HepG2 (cell line): ENCODE results near the gene MMP24OS. TPM values are rescaled to one million over a fixed set of nuclear protein-coding genes. Genes with fewer than 3 reads are reported as not detected.

Source experiments
- ATF7-NPFF ChIP-seq: sonication (generic); formaldehyde crosslinking; IDR thresholded peaks from 2 replicates; pipeline ENCODE4 v1.8.1; 2023; ENCODE audit warnings: mild to moderate bottlenecking, low read depth, missing genetic modification reagents, moderate library complexity
- ATRX ChIP-seq: sonication (generic); formaldehyde crosslinking; IDR thresholded peaks from 2 replicates; pipeline ENCODE4 v1.4.0; 2020; ENCODE audit warnings: missing genetic modification reagents, borderline replicate concordance
- CREB1 ChIP-seq, 2 experiments: fragments of 450-650 bp in 1 of 2; IDR thresholded peaks; 2 replicates each; pipeline ENCODE4 v1.6.1; 2016 to 2017; ENCODE audit warnings: control low read depth in 1 of 2, mild to moderate bottlenecking in 1 of 2, missing compliant biosample characterization in 1 of 2, missing genetic modification characterization in 1 of 2
- EED ChIP-seq: sonication (generic); formaldehyde crosslinking; IDR thresholded peaks from 2 replicates; pipeline ENCODE4 v1.5.0; 2020; ENCODE audit warnings: mild to moderate bottlenecking, missing genetic modification reagents
- JUNB ChIP-seq: sonication (generic); formaldehyde crosslinking; IDR thresholded peaks from 2 replicates; pipeline ENCODE4 v1.8.0; 2022; ENCODE audit warnings: missing genetic modification reagents, mild to moderate bottlenecking, borderline replicate concordance
- MTA1 ChIP-seq: sonication (generic); formaldehyde crosslinking; IDR thresholded peaks from 2 replicates; pipeline ENCODE4 v1.4.0; 2020; ENCODE audit warnings: missing genetic modification reagents, mild to moderate bottlenecking, borderline replicate concordance
- RBM39 ChIP-seq: fragments of 200-400 bp; formaldehyde crosslinking; IDR thresholded peaks from one replicate; pipeline ENCODE4 v1.6.1; 2018; ENCODE audit warnings: antibody characterized with exemption, mild to moderate bottlenecking, low read depth, low read length; ENCODE audit not compliant: poor library complexity, severe bottlenecking
- RFX3 ChIP-seq: IDR thresholded peaks from 2 replicates; pipeline ENCODE4 v1.6.1; 2016; ENCODE audit warnings: missing biosample characterization, missing genetic modification reagents
- TOPORS ChIP-seq: sonication (generic); formaldehyde crosslinking; IDR thresholded peaks from 2 replicates; pipeline ENCODE4 v1.8.0; 2023; ENCODE audit warnings: mild to moderate bottlenecking, missing genetic modification reagents
- XRCC5 ChIP-seq: fragments of 200-400 bp; formaldehyde crosslinking; optimal IDR thresholded peaks from 2 replicates; pipeline ENCODE3; 2017; ENCODE audit warnings: mild to moderate bottlenecking, low read length
- YEATS4 ChIP-seq: sonication (generic); formaldehyde crosslinking; IDR thresholded peaks from 2 replicates; pipeline ENCODE4 v1.4.0; 2020; ENCODE audit warnings: missing genetic modification reagents, borderline replicate concordance
- ZMAT3 ChIP-seq: sonication (generic); formaldehyde crosslinking; conservative IDR thresholded peaks from 2 replicates; pipeline ENCODE4 v1.7.0; 2021; ENCODE audit warnings: missing genetic modification reagents
- ZNF256 ChIP-seq: sonication (generic); formaldehyde crosslinking; conservative IDR thresholded peaks from 2 replicates; pipeline ENCODE4 v1.4.0; 2020; ENCODE audit warnings: missing genetic modification reagents
- ZNF672 ChIP-seq: sonication (generic); formaldehyde crosslinking; IDR thresholded peaks from 2 replicates; pipeline ENCODE4 v1.8.1; 2022; ENCODE audit warnings: missing genetic modification reagents
- ZNF674 ChIP-seq: sonication (generic); formaldehyde crosslinking; IDR thresholded peaks from 2 replicates; pipeline ENCODE4 v1.5.0; 2020; ENCODE audit warnings: low read depth, mild to moderate bottlenecking, missing genetic modification reagents
- ZNF678 ChIP-seq: sonication (generic); formaldehyde crosslinking; IDR thresholded peaks from 2 replicates; pipeline ENCODE4 v1.4.0; 2020; ENCODE audit warnings: mild to moderate bottlenecking, missing genetic modification reagents
- ZNF724P ChIP-seq: sonication (generic); formaldehyde crosslinking; IDR thresholded peaks from 2 replicates; pipeline ENCODE4 v1.8.0; 2022; ENCODE audit warnings: missing genetic modification reagents, borderline replicate concordance
- polyA plus RNA-seq, 8 experiments: library from polyadenylated mRNA; depleted of rRNA in 3 of 8; stranded (reverse) in 7 of 8; unstranded in 1 of 8; fragments of >200 nt; fragmentation: Illumina TruSeq in 4 of 8; extraction: Trizol in 4 of 8; gene quantifications; 2 replicates each; pipeline versions ENCODE4 v1.2.1 to v1.2.3, GENCODE V29; 2011 to 2016; ENCODE audit warnings: low read depth in 4 of 8, missing spikeins in 1 of 8, mixed read lengths in 1 of 8; ENCODE audit not compliant: insufficient read depth in 1 of 8
- total RNA-seq, 5 experiments: library from RNA; depleted of rRNA; stranded (reverse); fragments of >200 nt; fragmentation: Illumina TruSeq; extraction: Trizol; gene quantifications; 2 replicates each; pipeline ENCODE4 v1.2.3, GENCODE V29; 2016; ENCODE audit warnings: low read depth in 1 of 5
- TF ChIP-seq, protein P1 (sequence below): sonication (generic); IDR thresholded peaks from 2 replicates; pipeline ENCODE4 v1.6.1; 2016; ENCODE audit warnings: low read depth, borderline replicate concordance
- TF ChIP-seq, protein P2 (sequence below): sonication (generic); formaldehyde crosslinking; IDR thresholded peaks from 2 replicates; pipeline ENCODE4 v1.4.0; 2020; ENCODE audit warnings: mild to moderate bottlenecking, missing genetic modification reagents
- TF ChIP-seq, protein P3 (sequence below): sonication (generic); formaldehyde crosslinking; IDR thresholded peaks from 2 replicates; pipeline ENCODE4 v1.9.0; 2022; ENCODE audit warnings: low read depth, missing genetic modification reagents
- TF ChIP-seq, protein P4 (sequence below): sonication (generic); formaldehyde crosslinking; IDR thresholded peaks from 2 replicates; pipeline ENCODE4 v1.5.0; 2020; ENCODE audit warnings: missing genetic modification reagents

MMP24OS gene
- total and polyA plus RNA-seq, 2 of the 13 experiments (the other 11 are each of a cell fraction or from before 2014, with no cell fraction given): 6.0 to 8.5 TPM

DNA sequence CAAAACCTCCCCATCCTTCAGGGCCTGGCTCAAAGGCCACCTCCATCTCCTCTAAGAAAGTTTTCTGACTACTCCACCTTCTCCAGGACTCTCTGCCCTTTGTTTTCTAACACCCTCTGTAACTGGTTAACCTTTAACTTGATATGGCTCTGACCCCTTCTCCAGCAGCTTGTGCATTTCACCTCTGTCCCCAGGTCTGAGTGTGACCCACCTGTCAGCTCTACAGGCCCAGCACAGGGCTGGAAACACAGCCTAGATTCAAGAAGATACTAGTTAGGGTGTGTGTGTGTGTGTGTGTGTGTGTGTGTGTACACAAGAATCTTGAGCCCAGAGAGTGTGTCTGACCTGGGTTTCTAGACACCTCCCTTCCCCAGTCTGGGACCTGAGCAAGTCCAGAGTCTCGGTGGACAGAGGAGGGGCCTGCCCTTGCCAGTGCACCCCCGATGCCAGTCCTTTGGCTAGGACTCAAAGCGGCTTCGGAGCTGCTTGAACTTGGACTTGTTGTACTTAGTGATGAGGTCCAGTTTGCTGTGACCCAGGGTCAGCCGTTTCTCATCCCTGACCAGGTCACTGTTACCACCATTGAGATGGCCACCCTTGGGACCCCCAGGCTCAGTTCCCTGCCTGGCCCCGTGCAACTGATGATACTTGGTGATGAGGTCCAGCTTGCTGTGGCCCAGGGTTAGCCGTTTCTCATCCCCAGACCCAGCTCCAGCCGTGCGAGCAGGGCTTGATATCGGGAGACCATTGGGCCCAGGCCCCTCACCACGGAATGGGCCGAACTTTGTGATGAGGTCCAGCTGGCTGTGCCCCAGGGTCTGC, 8.4 kb upstream of the MMP24OS start (continued):
- no peak for TF ChIP-seq YEATS4 (CRISPR knock-in tag)
- TF ChIP-seq CREB1 (IDR thresholded peaks at IDR 0.05): no peak
- no peak for TF ChIP-seq CREB1 (CRISPR knock-in tag; IDR thresholded peaks at IDR 0.05)
- TF ChIP-seq, protein P1, sequence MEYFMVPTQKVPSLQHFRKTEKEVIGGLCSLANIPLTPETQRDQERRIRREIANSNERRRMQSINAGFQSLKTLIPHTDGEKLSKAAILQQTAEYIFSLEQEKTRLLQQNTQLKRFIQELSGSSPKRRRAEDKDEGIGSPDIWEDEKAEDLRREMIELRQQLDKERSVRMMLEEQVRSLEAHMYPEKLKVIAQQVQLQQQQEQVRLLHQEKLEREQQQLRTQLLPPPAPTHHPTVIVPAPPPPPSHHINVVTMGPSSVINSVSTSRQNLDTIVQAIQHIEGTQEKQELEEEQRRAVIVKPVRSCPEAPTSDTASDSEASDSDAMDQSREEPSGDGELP: peak; percentile 42; the same call in 1 of the 2 replicates
- no peak for TF ChIP-seq ATRX (CRISPR knock-in tag)
- TF ChIP-seq, protein P2, sequence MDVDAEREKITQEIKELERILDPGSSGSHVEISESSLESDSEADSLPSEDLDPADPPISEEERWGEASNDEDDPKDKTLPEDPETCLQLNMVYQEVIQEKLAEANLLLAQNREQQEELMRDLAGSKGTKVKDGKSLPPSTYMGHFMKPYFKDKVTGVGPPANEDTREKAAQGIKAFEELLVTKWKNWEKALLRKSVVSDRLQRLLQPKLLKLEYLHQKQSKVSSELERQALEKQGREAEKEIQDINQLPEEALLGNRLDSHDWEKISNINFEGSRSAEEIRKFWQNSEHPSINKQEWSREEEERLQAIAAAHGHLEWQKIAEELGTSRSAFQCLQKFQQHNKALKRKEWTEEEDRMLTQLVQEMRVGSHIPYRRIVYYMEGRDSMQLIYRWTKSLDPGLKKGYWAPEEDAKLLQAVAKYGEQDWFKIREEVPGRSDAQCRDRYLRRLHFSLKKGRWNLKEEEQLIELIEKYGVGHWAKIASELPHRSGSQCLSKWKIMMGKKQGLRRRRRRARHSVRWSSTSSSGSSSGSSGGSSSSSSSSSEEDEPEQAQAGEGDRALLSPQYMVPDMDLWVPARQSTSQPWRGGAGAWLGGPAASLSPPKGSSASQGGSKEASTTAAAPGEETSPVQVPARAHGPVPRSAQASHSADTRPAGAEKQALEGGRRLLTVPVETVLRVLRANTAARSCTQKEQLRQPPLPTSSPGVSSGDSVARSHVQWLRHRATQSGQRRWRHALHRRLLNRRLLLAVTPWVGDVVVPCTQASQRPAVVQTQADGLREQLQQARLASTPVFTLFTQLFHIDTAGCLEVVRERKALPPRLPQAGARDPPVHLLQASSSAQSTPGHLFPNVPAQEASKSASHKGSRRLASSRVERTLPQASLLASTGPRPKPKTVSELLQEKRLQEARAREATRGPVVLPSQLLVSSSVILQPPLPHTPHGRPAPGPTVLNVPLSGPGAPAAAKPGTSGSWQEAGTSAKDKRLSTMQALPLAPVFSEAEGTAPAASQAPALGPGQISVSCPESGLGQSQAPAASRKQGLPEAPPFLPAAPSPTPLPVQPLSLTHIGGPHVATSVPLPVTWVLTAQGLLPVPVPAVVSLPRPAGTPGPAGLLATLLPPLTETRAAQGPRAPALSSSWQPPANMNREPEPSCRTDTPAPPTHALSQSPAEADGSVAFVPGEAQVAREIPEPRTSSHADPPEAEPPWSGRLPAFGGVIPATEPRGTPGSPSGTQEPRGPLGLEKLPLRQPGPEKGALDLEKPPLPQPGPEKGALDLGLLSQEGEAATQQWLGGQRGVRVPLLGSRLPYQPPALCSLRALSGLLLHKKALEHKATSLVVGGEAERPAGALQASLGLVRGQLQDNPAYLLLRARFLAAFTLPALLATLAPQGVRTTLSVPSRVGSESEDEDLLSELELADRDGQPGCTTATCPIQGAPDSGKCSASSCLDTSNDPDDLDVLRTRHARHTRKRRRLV (CRISPR knock-in tag): no peak
- no peak for TF ChIP-seq EED (CRISPR knock-in tag)
- TF ChIP-seq XRCC5: peak; percentile 50
- TF ChIP-seq, protein P3, sequence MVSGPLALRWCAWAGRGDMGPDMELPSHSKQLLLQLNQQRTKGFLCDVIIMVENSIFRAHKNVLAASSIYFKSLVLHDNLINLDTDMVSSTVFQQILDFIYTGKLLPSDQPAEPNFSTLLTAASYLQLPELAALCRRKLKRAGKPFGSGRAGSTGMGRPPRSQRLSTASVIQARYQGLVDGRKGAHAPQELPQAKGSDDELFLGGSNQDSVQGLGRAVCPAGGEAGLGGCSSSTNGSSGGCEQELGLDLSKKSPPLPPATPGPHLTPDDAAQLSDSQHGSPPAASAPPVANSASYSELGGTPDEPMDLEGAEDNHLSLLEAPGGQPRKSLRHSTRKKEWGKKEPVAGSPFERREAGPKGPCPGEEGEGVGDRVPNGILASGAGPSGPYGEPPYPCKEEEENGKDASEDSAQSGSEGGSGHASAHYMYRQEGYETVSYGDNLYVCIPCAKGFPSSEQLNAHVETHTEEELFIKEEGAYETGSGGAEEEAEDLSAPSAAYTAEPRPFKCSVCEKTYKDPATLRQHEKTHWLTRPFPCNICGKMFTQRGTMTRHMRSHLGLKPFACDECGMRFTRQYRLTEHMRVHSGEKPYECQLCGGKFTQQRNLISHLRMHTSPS (CRISPR knock-in tag): peak; percentile 80
- TF ChIP-seq TOPORS (CRISPR knock-in tag): peak; percentile 41; the same call in 1 of the 2 replicates
- no peak for TF ChIP-seq ZMAT3 (CRISPR knock-in tag)
- TF ChIP-seq RBM39: no peak
- TF ChIP-seq JUNB (CRISPR knock-in tag): no peak
- no peak for TF ChIP-seq ZNF674
- TF ChIP-seq ZNF256 (CRISPR knock-in tag): no peak
- TF ChIP-seq, protein P4, sequence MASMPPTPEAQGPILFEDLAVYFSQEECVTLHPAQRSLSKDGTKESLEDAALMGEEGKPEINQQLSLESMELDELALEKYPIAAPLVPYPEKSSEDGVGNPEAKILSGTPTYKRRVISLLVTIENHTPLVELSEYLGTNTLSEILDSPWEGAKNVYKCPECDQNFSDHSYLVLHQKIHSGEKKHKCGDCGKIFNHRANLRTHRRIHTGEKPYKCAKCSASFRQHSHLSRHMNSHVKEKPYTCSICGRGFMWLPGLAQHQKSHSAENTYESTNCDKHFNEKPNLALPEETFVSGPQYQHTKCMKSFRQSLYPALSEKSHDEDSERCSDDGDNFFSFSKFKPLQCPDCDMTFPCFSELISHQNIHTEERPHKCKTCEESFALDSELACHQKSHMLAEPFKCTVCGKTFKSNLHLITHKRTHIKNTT (CRISPR knock-in tag): no peak
- no peak for TF ChIP-seq RFX3
- TF ChIP-seq ZNF724P: no peak; the same call in 1 of the 2 replicates
- no peak for TF ChIP-seq ZNF678 (CRISPR knock-in tag)
- 0 out of 2 replicates have a peak, but pooled peaks have one; percentile 20 for TF ChIP-seq ATF7-NPFF (CRISPR knock-in tag)
- peak; percentile 42; the same call in 1 of the 2 replicates for TF ChIP-seq MTA1 (CRISPR knock-in tag)
- no peak for TF ChIP-seq ZNF672 (CRISPR knock-in tag)
